ENCODE results near the gene ERG.

- TF ChIP-seq, protein P1, sequence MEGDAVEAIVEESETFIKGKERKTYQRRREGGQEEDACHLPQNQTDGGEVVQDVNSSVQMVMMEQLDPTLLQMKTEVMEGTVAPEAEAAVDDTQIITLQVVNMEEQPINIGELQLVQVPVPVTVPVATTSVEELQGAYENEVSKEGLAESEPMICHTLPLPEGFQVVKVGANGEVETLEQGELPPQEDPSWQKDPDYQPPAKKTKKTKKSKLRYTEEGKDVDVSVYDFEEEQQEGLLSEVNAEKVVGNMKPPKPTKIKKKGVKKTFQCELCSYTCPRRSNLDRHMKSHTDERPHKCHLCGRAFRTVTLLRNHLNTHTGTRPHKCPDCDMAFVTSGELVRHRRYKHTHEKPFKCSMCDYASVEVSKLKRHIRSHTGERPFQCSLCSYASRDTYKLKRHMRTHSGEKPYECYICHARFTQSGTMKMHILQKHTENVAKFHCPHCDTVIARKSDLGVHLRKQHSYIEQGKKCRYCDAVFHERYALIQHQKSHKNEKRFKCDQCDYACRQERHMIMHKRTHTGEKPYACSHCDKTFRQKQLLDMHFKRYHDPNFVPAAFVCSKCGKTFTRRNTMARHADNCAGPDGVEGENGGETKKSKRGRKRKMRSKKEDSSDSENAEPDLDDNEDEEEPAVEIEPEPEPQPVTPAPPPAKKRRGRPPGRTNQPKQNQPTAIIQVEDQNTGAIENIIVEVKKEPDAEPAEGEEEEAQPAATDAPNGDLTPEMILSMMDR (IDR thresholded peaks at IDR 0.05) = no peak
- no peak for TF ChIP-seq POLR2A (IDR thresholded peaks at IDR 0.05; ENCODE audit: low read depth)
Observed at GRCh38 chr21:38349111-38349746, 149.0 kb downstream of the ERG start.

All from esophagus muscularis mucosa (tissue), 3 donors.